Heart left ventricle (tissue), 13 donors: ENCODE results near the gene CYP26C1.

Experiments
- POLR2A ChIP-seq, 2 donors: fragments of 450-650 bp; IDR thresholded peaks; one replicate each; pipeline ENCODE4 v1.6.1; 2017; ENCODE audit warnings: antibody characterized with exemption in 2 of 2, mild to moderate bottlenecking in 2 of 2, moderate library complexity in 2 of 2
- TF ChIP-seq, protein P1 (sequence below), 12 donors: fragments of 200-600 bp; sonication (generic) in 4 of 12; IDR thresholded peaks; one replicate each; pipeline versions ENCODE4 v1.5.0 to v1.8.0; 2018 to 2022; ENCODE audit warnings: antibody characterized with exemption in 12 of 12, mild to moderate bottlenecking in 5 of 12
- donor health status: ischemic (EF 13 %, LVEDD 7.1; RV severe dilation, severe dysfunction).
- donor health status: DM: no; HTN: yes; CAD: no.
- donor health status: DM: no; HTN: no; CAD: no.
- donor health status: ischemic (EF 25% LVEDD 6.9; RV normal size, moderate dysfunction).
- donor health status: ischemic (EF 25% LVEDD 5.7; RV mildly dilated, moderate dysfunction).
- donor health status: ischemic (EF 35%, LVEDD 5.7; RV mildly dilated, moderate dysfunction).
- donor health status: nonischemic (EF 11% LVEDD 7.7; RV severe dilation, severe dysfunction).
- donor health status: DM: yes; HTN: yes; CAD: no.
- donor health status: PGD.
- donor health status: ischemic (EF 29% LVEDD 5.4; RV normal size, mild dysfunction).
- donor health status: nonischemic (EF 23%, LVEDD 6.1; RV moderate dilation, normal function).

DNA sequence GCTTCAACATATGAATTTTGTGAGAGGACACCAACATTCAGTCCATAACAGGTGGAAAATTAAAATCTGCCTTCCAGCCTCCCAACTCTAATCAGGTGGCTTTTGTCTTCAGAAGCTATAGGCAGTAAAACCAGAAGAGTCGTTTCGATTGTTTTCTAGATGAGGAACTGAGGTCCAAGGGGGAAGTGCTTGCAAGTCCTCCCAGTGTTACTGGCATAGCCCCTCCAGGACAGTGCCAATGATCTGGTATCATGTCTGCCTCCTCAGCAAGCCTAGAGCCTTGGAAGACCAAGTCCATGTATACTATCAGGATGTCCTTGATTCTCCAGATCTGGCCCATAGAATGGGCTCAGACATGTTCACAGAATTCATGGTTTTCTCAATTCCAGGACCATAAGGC is 30.0 kb downstream of the CYP26C1 start:
- TF ChIP-seq, protein P1, sequence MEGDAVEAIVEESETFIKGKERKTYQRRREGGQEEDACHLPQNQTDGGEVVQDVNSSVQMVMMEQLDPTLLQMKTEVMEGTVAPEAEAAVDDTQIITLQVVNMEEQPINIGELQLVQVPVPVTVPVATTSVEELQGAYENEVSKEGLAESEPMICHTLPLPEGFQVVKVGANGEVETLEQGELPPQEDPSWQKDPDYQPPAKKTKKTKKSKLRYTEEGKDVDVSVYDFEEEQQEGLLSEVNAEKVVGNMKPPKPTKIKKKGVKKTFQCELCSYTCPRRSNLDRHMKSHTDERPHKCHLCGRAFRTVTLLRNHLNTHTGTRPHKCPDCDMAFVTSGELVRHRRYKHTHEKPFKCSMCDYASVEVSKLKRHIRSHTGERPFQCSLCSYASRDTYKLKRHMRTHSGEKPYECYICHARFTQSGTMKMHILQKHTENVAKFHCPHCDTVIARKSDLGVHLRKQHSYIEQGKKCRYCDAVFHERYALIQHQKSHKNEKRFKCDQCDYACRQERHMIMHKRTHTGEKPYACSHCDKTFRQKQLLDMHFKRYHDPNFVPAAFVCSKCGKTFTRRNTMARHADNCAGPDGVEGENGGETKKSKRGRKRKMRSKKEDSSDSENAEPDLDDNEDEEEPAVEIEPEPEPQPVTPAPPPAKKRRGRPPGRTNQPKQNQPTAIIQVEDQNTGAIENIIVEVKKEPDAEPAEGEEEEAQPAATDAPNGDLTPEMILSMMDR (IDR thresholded peaks at IDR 0.05) = no peak
- TF ChIP-seq POLR2A (IDR thresholded peaks at IDR 0.05) = no peak
